ENCODE data around the gene ECI2.

ECI2 gene, protein sequence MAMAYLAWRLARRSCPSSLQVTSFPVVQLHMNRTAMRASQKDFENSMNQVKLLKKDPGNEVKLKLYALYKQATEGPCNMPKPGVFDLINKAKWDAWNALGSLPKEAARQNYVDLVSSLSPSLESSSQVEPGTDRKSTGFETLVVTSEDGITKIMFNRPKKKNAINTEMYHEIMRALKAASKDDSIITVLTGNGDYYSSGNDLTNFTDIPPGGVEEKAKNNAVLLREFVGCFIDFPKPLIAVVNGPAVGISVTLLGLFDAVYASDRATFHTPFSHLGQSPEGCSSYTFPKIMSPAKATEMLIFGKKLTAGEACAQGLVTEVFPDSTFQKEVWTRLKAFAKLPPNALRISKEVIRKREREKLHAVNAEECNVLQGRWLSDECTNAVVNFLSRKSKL

DNA sequence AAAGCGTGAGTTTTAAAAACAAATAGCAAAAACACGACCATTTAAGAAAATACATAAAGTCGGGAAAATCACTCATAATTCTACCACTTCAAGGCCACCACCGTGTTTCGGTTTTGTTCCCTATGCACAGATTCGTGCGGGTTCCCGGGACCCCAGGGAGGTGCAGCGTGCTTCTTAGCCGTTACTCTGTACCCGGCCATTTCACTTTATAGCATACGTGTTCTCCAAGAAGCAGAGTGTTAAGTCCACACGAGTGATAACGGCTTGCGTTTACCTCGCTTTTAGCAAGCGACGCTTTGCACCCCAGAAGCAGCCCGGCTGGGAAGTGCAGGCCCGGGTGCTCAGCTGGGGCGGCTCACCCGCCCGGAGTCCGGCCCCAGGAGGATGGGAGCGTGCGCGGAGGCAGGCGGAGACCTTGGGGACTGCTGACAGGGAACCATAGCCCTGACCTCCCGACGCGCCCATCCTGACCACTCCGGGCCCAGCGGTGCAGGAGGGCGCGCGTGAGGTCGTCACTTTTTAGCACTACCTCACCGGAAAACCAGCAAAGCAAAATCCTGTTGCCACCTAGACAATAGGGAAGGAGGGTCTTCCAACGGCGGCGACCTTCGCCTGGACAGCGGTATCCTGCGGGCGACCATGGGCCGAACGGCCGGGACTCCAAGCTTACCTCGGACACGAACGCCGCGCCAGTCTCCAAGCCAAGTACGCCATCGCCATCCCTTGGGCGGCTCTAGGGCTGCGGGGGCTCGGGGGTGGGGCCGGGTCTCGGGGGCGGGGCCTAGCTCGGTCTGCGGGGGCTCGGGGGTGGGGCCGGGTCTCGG is at the start of gene ECI2:
Gene ECI2 (minus strand): TSS at position 735 of the 824 bp plus-strand sequence. CDS start 15 bp downstream, at position 720.
- in situ Hi-C loops (cut with HindIII; ENCODE audit: low sequenced_read_pairs): no loop called here

DNA sequence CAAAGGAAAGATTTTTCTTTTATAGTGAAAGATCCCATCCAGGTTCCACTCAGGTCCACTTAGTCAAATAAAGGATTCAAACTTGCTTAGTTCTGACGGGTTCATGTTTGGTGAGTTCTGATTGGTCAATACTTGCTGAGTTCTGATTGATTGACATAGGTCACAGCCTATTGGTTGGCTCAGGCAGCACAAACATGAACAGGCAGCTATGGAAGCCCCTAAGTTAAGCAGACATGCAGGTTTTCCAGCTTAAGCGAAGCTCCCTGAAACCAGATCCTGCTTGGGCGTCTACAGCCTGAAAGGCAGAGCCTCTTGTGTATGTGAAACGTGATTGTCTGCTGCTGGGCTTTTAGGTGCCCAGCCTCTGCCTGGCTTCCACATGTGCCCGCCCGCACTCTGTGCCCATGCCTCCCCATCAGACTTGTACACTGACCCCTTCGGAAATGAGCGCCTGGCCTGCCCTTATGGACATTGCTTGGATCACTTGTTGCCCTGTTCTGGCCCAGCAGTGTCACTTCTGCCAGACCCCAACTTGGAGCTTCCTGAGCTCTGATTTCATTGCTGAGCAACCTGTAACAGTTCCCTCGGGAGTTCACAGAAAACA is 45.4 kb upstream of the ECI2 start:
- in situ Hi-C loops (cut with HindIII; ENCODE audit: low sequenced_read_pairs): no loop called here

GRCh38 chr6:4179960-4180651 is 44.7 kb upstream of the ECI2 start:
- in situ Hi-C loops (cut with HindIII; ENCODE audit: low sequenced_read_pairs): no loop called here

DNA sequence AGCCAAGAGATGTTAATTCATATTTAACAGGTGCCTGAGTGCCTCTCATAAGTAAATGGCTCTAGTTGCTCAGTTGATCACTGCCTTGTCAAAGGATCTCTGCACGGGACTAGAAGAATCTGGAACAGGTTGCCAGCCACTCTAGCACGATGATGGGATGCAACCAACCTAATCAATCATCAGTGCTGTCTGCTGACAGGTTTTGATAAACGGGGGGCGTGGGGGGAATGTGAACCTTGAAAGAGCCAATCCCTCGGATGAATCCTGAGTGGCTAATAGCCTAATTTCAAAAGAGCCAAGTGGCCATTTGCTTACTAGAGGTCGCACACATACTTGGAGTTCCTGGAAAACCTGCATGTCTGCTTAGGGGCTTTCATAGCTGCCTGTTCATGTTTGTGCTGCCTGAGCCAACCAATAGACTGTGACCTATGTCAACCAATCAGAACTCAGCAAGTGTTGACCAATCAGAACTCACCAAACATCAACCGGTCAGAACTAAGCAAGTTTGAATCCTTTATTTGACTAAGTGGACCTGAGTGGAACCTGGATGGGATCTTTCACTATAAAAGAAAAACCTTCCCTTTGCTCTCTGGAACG is 43.5 kb upstream of the ECI2 start:
- in situ Hi-C loops (cut with HindIII; ENCODE audit: low sequenced_read_pairs): no loop called here

GRCh38 chr6:4176907-4177306 is 41.5 kb upstream of the ECI2 start:
- in situ Hi-C loops (cut with HindIII; ENCODE audit: low sequenced_read_pairs): no loop called here

DNA sequence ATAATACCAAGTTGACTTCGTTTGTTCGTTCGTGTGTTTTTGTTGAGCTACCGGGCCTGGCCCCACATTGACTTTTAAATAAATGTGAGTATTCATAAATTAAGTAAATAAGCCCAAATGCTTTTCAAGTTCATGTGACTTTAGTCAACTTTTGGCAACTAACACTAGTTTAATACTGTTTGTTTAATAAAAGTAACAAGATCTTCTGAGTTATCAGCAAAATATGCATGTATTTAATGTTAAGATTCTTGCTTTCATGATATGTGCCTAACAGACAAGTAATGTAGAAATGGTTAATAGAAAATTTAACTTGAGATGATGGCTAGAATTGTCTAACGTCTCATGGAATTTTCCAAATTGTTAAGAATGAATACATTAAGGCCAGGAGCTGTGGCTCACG is 38.7 kb upstream of the ECI2 start:
- in situ Hi-C loops (cut with HindIII; ENCODE audit: low sequenced_read_pairs): no loop called here

DNA sequence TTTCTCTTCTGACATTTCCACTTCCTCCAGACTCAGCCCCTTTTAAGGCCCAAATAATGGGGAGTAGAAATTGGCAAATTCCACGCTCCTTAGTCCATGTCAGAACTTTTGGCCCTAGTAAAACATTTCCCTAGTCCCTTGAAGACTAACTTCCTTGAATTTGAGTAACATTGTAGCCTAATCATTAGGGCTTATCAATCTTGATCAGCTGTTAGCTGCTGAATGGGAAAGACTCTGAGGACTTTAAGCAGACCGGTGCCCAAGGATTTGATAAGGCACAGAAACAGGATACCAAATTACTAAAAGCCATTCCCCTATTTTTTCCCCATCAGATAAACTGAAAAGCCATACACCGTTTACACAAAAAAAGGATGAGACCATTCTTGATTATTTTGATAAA is 37.0 kb upstream of the ECI2 start:
- in situ Hi-C loops (cut with HindIII; ENCODE audit: low sequenced_read_pairs): no loop called here

DNA sequence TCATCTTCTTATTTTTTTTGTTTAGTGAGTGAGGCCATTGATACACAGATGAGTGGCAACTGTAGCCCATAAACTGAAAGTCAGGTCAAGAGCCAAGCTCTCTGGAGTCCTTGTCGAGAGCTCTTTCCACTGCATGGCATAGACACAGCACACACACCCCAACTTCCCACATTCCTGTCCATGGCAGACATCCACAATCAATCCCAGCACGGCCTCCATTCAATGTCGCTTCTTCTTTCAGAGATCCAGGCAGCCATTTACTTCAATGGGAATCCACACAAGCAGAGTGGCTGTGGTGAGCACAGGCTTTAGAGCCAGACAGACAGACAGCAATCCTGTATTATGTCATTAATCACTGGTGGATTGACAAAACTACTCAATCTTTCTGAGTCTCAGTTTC is 34.9 kb upstream of the ECI2 start:
- in situ Hi-C loops (cut with HindIII; ENCODE audit: low sequenced_read_pairs): no loop called here

DNA sequence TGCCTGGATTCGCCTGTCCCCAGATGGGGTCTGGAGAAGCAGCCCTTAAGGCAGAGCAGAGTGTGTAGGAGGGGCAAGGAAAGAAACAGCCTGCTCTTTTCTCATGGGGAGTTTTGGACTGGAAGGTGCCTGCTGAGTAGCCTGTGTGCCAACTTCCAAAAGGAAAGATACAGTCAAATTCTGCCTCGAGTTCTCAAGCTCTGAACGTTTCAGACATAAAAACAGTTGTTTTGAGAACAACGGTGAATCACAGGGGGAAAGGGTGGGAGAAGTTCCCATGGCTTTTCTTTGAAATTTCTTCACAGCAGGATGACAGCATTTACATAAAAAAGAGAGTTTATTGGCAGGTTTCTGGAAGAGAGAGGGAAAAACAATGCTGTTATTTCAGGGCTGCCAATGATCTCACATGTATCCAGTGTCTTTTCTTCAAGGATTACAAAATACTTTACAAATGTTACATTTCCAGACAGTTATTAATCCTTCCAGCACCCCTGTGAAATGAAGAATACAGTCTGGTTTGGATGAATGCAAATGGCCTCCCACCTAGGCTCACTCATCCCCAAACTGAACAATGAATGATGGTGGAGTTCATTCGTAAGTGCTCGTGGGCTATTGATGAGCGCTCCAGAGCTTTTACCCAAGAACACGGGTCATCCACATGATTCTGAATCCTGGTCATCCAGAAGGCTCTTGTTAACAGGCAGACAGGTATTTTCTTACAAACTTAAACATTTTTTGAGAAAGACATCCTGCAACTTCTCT is 33.8 kb upstream of the ECI2 start:
- in situ Hi-C loops (cut with HindIII; ENCODE audit: low sequenced_read_pairs): no loop called here

DNA sequence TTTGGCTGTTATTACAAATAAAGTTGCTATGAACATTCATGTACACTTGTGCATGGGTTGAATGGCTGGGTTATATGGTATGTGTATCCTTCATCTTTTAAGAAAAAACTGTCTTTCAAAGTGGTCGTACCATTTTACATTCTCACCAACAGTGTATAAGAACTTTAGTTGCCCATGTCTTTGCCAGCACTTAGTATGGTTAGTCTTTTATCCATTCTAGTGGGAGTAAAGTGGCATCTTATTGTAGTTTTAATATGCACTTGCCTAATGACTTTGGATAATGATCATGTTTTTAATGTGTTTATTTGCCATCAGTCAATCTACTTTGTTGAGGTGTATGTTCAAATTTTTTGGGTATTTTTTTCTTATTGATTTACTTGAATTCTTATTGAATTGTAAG is 32.5 kb upstream of the ECI2 start:
- in situ Hi-C loops (cut with HindIII; ENCODE audit: low sequenced_read_pairs): no loop called here

DNA sequence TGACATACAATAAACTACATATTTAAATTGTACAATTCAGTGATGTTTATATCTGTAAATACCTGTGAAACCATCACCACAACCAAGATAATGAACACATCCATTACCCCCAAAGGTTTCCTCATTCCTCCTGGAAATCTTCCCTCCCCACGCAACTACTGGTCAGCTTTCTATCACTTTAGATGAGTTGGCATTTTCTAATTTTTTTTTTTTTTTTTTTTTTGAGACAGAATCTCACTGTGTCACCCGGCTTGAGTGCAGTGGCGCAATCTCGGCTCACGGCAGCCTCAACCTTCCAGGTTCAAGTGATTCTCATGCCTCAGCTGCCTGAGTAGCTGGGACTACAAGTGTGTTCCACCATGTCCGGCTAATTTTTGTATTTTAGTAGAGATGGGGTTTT is 31.7 kb upstream of the ECI2 start:
- in situ Hi-C loops (cut with HindIII; ENCODE audit: low sequenced_read_pairs): no loop called here

DNA sequence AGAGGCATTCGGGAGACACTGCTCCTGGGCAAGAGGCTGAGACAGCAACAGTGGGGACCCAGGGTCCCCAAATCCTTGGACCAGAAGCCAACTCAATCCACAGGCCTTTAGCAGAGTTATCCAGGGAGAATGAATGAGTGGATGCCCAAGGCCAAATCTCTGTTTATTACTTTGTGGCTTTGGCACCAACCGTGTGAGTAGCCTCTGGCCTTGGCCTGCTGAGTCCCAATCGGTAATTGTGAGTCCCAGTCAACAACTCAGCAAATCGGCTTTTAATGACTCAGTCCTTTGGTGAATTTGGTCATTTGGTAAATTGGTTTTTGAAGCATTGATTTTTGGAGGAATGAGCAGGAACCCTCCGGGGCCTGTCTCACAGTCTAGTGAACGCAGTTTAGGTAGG is 29.1 kb upstream of the ECI2 start:
- in situ Hi-C loops (cut with HindIII; ENCODE audit: low sequenced_read_pairs): no loop called here

DNA sequence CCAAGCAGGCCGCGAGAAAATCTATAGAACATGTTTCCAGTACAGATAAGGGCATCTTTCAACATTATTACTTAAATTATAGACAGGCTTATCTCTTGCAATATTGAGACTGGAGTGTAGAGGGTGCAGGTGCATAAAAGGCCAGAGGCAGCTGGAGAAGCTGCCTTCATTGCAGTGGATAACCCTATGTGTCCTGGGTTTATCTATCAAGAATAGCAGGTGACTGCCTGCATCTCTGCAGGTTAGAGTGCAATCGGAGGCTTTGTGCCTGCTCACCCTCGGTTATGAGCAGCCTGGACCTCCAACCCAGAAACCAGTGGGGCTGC is 28.7 kb upstream of the ECI2 start:
- in situ Hi-C loops (cut with HindIII; ENCODE audit: low sequenced_read_pairs): no loop called here

GRCh38 chr6:4163408-4164116 is 28.2 kb upstream of the ECI2 start:
- in situ Hi-C loops (cut with HindIII; ENCODE audit: low sequenced_read_pairs): no loop called here

DNA sequence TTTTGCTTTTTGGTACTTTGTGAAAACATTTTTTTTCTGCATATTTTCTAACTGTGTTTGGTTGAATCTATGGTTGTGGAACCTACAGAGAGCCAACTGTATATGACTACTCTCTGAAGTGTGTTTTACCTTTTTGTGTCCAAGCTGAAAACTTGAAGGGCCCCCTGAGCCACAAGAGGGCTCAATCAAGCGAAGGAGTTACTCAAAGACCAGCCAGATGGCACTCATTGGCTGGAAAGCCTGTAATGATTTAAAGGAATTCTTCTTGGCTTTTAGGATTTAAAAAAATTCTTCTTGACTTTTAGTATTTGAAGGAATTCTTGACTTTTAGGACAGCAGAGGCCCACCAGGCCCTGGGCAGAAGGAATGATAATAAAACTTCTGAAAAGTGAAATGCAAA is 27.0 kb upstream of the ECI2 start:
- in situ Hi-C loops (cut with HindIII; ENCODE audit: low sequenced_read_pairs): no loop called here

DNA sequence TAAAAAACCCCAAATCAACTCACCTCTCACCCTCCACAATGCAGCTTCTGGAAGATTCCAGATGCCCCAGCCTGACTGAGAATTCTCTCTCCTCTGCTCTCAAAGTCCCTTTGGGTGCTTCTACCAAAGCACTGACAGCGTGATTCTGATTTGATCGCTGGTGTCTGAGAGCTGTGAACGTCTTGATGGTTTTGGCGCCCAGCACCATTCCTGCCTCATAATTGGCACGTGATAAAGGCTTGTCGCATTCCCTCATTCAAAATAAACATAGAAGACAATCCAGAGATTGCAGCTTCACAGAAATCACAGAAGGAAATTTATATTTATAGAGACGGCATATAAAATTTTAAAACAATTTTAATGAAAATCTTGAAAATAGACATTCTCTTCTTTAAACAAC is 24.1 kb upstream of the ECI2 start:
- in situ Hi-C loops (cut with HindIII; ENCODE audit: low sequenced_read_pairs): no loop called here

- in situ Hi-C loops (cut with HindIII; ENCODE audit: low sequenced_read_pairs): no loop called here
These were observed 22.1 kb upstream of the ECI2 start for GRCh38 chr6:4157506-4157905.

DNA sequence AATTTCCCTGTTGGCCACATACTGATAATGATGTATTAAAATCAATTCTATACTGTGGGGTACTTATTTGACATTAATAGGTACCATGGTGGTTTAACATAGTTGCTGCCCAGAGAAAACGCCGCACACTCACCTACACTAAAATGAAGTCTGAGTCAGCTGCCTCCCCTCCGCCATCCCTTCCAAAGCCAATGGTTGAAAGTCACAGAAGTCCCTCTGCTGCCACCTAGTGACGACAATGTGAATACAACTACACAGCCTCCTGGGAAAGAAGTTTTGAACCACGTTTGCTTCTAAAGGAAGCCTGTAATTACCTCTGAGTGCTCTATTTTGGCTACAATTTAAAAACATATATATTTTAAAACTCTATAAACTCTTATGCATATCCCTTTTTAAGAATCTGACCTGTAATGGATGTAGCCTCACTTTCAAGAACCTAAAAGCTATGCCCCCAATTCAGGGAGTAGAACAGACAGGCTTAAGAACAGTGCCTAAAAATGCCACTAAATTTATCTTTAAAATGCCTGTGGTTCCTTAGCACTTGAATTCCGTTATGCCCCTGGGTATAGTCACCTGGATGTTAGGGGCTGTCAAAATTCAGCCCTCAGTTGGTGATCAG is 20.6 kb upstream of the ECI2 start:
- in situ Hi-C loops (cut with HindIII; ENCODE audit: low sequenced_read_pairs): no loop called here

DNA sequence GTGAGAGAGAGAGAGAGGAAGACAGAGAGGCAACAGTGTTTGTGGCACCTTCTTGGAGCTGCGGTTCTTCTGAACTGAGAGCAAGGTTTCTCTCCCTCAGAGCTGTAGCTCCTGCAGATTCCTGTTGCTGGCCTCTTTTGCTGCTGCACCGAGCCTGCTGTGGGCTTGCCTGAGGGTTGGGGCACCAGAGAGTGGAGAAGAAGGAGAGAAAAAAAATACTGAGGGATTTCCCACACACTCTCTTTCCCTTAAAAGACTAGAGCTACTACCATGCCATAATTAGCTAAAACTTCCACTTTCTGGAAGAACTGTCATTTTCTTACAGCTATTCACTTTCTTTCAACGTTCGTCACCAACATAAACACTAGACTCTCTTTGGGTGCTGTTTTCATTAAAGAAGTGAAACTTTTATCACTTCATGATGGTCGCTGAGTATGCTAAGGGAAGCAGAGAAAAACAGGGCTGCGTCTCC is 18.2 kb upstream of the ECI2 start:
- in situ Hi-C loops (cut with HindIII; ENCODE audit: low sequenced_read_pairs): no loop called here

Measured in DLD1 (cell line).